Heart right ventricle (tissue), 16 donors: ENCODE results near the gene LUC7L. TPM values are rescaled to one million over a fixed set of nuclear protein-coding genes. Genes with fewer than 3 reads are reported as not detected.
"Not testable (repeated sequence)": the region's sequence is repeated elsewhere in the genome, so short reads cannot be mapped to it uniquely, and the experiment has no call there.

Experiments
- ATAC-seq, 8 donors: fragments of 200-7000 bp; cut with Tn5 transposase; one replicate each; pipeline ENCODE4 v1.9.1; 2020; ENCODE audit warnings: mild to moderate bottlenecking in 8 of 8, moderate library complexity in 8 of 8, moderate number of reproducible peaks in 1 of 8
- DNase-seq, 2 donors: peaks; one replicate each; pipeline ENCODE4 v3.0.0-alpha.2; 2020
- H3K27ac ChIP-seq, 10 donors: fragments of 200-600 bp; sonication (generic) in 2 of 10; one replicate each; pipeline versions ENCODE4 v1.5.0 to v1.8.0; 2020 to 2022; ENCODE audit warnings: mild to moderate bottlenecking in 3 of 10
- H3K27me3 ChIP-seq, 7 donors: fragments of 200-600 bp; one replicate each; pipeline ENCODE4 v1.8.0; 2021 to 2022; ENCODE audit warnings: mild to moderate bottlenecking in 2 of 7
- H3K36me3 ChIP-seq, 9 donors: fragments of 200-600 bp; sonication (generic) in 1 of 9; one replicate each; pipeline versions ENCODE4 v1.5.0 to v1.8.0; 2020 to 2022; ENCODE audit warnings: mild to moderate bottlenecking in 2 of 9
- H3K4me1 ChIP-seq, 9 donors: fragments of 200-600 bp; sonication (generic) in 1 of 9; one replicate each; pipeline versions ENCODE4 v1.5.0 to v1.8.0; 2020 to 2022; ENCODE audit warnings: mild to moderate bottlenecking in 4 of 9
- H3K4me3 ChIP-seq, 10 donors: fragments of 200-600 bp; sonication (generic) in 2 of 10; one replicate each; pipeline versions ENCODE4 v1.5.0 to v1.8.0; 2020 to 2022; ENCODE audit warnings: mild to moderate bottlenecking in 7 of 10, moderate library complexity in 2 of 10
- H3K9me3 ChIP-seq, 11 donors: fragments of 200-600 bp in 10 of 11; sonication (generic) in 2 of 11; one replicate each; pipeline versions ENCODE4 v1.5.0 to v1.8.0; 2013 to 2022; ENCODE audit warnings: mild to moderate bottlenecking in 2 of 11, control low read depth in 1 of 11, moderate library complexity in 1 of 11
- WGBS, 2 donors: extraction: QIAGEN DNeasy Blood & Tissue Kit; methylation state at CpG; one replicate each; pipeline ENCODE4 v1.1.7; 2013; ENCODE audit warnings: inconsistent platforms in 1 of 2; 5-methylcytosine and 5-hydroxymethylcytosine counted together
- intact Hi-C, 10 donors: fragments of 100-400 bp; cut with DNase I; formaldehyde crosslinking; loops; one replicate each; pipeline versions ENCODE4 v1.11.1 to v1.14.2; 2022
- polyA plus RNA-seq, 2 donors: library from polyadenylated mRNA; stranded (reverse); fragments of 200-250 nt; gene quantifications; one replicate each; pipeline ENCODE4 v1.2.3, GENCODE V29; 2013
- total RNA-seq, 10 donors: library from RNA; stranded (reverse); fragmentation: NEBNext Ultra II Directional in 3 of 10; extraction: Animal tissue kit (Norgen Biotek cat#: 25700) in 3 of 10; gene quantifications; one replicate each; pipeline versions ENCODE4 v1.2.1 to v1.2.4, GENCODE V29; 2021 to 2023
- TF ChIP-seq, protein P1 (sequence below), 9 donors: fragments of 200-600 bp; sonication (generic) in 2 of 9; IDR thresholded peaks; one replicate each; pipeline versions ENCODE4 v1.5.0 to v1.8.0; 2021 to 2022; ENCODE audit warnings: antibody characterized with exemption in 9 of 9, mild to moderate bottlenecking in 5 of 9, moderate library complexity in 1 of 9
- donor health status: Arrhythmogenic right ventricular cardiomyopathy.
- donor health status: ischemic (EF 13 %, LVEDD 7.1; RV severe dilation, severe dysfunction).
- donor health status: healthy with polysubstance abuse.
- donor health status: DM: no; HTN: yes; CAD: no.
- donor health status: DM: no; HTN: no; CAD: no.
- donor health status: ischemic (EF 25% LVEDD 6.9; RV normal size, moderate dysfunction).
- donor health status: ischemic (EF 25% LVEDD 5.7; RV mildly dilated, moderate dysfunction).
- donor health status: healthy.
- donor health status: DM: yes; HTN: yes; CAD: no.
- donor health status: Ischemic cardiomyopathy.
- donor health status: ischemic (EF 35%, LVEDD 5.7; RV mildly dilated, moderate dysfunction).
- donor health status: nonischemic (EF 11% LVEDD 7.7; RV severe dilation, severe dysfunction).
- donor health status: DM: yes; HTN: yes; CAD: no.
- donor health status: PGD.
- donor health status: ischemic (EF 29% LVEDD 5.4; RV normal size, mild dysfunction).
- donor health status: nonischemic (EF 23%, LVEDD 6.1; RV moderate dilation, normal function).

LUC7L gene
- total and polyA plus RNA-seq, 12 donors = 14.4 to 139 (median 20.8) TPM

DNA sequence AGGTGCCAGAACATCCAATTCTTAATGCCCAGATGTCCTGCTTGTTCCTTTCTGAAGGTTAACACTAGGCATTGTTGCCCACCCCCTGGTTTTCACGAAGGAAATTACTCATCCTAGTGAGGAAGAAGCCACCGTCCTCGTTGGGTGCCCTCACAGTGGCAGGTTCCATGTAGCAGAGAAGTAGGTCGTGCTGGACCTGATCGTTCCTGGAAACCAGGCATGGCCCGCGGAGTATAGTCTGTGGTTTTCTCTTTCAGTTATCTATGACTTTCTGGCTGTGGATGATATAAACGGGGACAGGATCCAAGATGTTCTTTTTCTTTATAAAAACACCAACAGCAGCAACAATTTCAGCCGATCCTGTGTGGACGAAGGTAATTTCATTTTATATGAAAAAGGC, 30.0 kb upstream of the LUC7L start:
- no peak overlapping the region for H3K4me3 ChIP-seq
- no peaks in the 10 kb centered on the region for H3K27me3 ChIP-seq
- no peak overlapping the region for H3K27ac ChIP-seq
- intact Hi-C loops = no loop called here
- WGBS, 2 donors = 86 to 88% methylated on average over 10 of the region's 10 CpGs
- peaks cover 0 to 95% (median 52%) of the 10 kb centered on the region in 9 donors for H3K36me3 ChIP-seq
- DNase-seq (no peak), ATAC-seq (no peak)
- TF ChIP-seq, protein P1, sequence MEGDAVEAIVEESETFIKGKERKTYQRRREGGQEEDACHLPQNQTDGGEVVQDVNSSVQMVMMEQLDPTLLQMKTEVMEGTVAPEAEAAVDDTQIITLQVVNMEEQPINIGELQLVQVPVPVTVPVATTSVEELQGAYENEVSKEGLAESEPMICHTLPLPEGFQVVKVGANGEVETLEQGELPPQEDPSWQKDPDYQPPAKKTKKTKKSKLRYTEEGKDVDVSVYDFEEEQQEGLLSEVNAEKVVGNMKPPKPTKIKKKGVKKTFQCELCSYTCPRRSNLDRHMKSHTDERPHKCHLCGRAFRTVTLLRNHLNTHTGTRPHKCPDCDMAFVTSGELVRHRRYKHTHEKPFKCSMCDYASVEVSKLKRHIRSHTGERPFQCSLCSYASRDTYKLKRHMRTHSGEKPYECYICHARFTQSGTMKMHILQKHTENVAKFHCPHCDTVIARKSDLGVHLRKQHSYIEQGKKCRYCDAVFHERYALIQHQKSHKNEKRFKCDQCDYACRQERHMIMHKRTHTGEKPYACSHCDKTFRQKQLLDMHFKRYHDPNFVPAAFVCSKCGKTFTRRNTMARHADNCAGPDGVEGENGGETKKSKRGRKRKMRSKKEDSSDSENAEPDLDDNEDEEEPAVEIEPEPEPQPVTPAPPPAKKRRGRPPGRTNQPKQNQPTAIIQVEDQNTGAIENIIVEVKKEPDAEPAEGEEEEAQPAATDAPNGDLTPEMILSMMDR (IDR thresholded peaks at IDR 0.05) = no peak
- no peaks in the 10 kb centered on the region for H3K9me3 ChIP-seq
- H3K4me1 ChIP-seq = peaks cover 0 to under 1% (median 0%) of the 10 kb centered on the region in 9 donors

DNA sequence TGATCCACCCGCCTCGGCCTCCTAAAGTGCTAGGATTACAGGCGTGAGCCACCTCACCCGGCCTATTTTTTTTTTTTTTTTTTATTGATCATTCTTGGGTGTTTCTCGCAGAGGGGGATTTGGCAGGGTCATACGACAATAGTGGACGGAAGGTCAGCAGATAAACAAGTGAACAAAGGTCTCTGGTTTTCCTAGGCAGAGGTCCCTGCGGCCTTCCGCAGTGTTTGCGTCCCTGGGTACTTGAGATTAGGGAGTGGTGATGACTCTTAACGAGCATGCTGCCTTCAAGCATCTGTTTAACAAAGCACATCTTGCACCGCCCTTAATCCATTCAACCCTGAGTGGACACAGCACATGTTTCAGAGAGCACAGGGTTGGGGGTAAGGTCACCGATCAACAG, 28.8 kb upstream of the LUC7L start:
- Histone ChIP-seq H3K36me3 (peaks cover 0 to 95% (median 42%) of the 10 kb centered on the region in 9 donors), H3K4me1 (peaks cover 0 to 11% (median 5%) of the 10 kb centered on the region in 9 donors)
- intact Hi-C loops, DNase-seq, H3K9me3 ChIP-seq, H3K4me3 ChIP-seq, ATAC-seq, H3K27me3 ChIP-seq, H3K27ac ChIP-seq: not testable (repeated sequence)
- 90 to 95% methylated on average over 8 to 11 of the region's 13 CpGs for WGBS, 2 donors

DNA sequence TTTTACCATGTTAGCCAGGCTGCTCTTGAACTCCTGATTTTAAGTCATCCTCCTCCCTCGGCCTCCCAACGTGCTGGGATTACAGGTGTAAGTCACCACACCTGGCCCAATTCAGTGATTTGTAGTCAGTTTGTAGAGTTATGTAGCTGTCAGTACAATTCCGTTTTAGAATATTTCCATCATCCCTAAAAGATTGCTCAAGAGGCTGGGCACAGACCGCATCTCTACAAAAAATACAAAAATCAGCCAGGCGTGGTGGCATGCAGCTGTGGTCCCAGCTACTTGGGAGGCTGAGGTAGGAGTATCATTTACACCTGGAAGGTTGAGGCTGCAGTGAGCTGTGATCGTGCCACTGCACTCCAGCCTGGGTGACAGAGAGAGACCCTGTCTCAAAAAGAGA, 25.9 kb upstream of the LUC7L start:
- H3K9me3 ChIP-seq = no peaks in the 10 kb centered on the region
- H3K27ac ChIP-seq = no peak overlapping the region
- H3K4me1 ChIP-seq = peaks cover 0 to 22% (median 7%) of the 10 kb centered on the region in 9 donors
- DNase-seq (no peak), ATAC-seq (no peak)
- 96 to 98% methylated on average over 6 of the region's 6 CpGs for WGBS, 2 donors
- H3K4me3 ChIP-seq = no peak overlapping the region
- peaks cover 0 to 91% (median 23%) of the 10 kb centered on the region in 9 donors for H3K36me3 ChIP-seq
- intact Hi-C loops = no loop called here
- TF ChIP-seq, protein P1 (IDR thresholded peaks at IDR 0.05) = no peak
- no peaks in the 10 kb centered on the region for H3K27me3 ChIP-seq

DNA sequence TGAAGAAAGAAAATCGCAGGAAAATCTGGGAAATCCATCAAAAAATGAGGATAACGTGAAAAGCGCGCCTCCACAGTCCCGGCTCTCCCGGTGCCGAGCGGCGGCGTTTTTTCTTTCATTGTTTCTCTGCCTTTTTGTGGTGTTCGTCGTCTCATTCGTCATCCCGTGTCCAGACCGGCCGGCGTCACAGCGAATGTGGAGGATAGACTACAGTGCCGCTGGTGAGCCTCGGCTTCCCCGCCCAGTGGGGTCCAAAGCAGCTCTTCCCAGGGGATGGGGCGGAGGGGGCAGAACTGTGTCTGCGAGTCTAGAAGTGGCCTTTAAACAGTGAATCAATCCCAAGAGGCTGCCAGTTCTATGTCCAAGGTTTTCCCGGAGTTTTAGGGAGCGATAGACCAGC, 25.2 kb upstream of the LUC7L start:
- H3K9me3 ChIP-seq = no peaks in the 10 kb centered on the region
- intact Hi-C loops = no loop called here
- H3K4me1 ChIP-seq = peaks cover 0 to 22% (median 7%) of the 10 kb centered on the region in 9 donors
- H3K4me3 ChIP-seq = no peak overlapping the region
- ATAC-seq (peak in 1 of 8 donors; percentile 22), DNase-seq (no peak)
- no peaks in the 10 kb centered on the region for H3K27me3 ChIP-seq
- TF ChIP-seq, protein P1 (IDR thresholded peaks at IDR 0.05) = no peak
- peak overlapping the region in 1 of 10 donors; percentile 2 for H3K27ac ChIP-seq
- peaks cover 0 to 91% (median 18%) of the 10 kb centered on the region in 9 donors for H3K36me3 ChIP-seq
- WGBS, 2 donors = 93 to 98% methylated on average over 25 of the region's 25 CpGs

DNA sequence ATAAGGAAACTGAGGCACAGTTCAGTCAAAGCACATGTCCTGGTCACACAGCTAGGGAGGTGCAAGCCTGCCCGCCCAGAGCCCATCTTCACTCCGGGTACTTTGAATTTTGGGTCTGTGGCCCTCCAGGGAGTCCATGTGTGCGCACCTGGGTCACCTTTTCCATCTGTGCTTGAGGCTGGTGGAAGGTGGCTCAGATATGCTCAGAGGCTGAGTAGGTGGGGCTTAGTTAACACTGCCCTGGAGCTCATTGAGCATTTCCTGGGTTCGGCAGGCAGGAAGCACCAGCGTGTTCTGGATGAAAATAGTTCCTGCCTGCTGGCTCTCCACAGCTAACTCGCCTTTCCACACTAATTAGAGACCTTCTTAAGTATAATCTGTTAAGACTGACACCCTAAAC, 24.6 kb upstream of the LUC7L start:
- ATAC-seq (peak in 1 of 8 donors; percentile 27), DNase-seq (no peak)
- Histone ChIP-seq H3K27me3 (no peaks in the 10 kb centered on the region), H3K4me1 (peaks cover 0 to 22% (median 7%) of the 10 kb centered on the region in 9 donors), H3K27ac (peak overlapping the region in 1 of 10 donors; percentile 2), H3K36me3 (peaks cover 0 to 91% (median 13%) of the 10 kb centered on the region in 9 donors), H3K4me3 (no peak overlapping the region), H3K9me3 (no peaks in the 10 kb centered on the region)
- 82 to 85% methylated on average over 6 of the region's 6 CpGs for WGBS, 2 donors
- intact Hi-C loops = no loop called here
- TF ChIP-seq, protein P1 (IDR thresholded peaks at IDR 0.05) = no peak
